Ureter (tissue), 1 donor: ENCODE data around the gene COPZ1. TPM values are rescaled to one million over a fixed set of nuclear protein-coding genes. Genes with fewer than 3 reads are reported as not detected.
"Not testable (repeated sequence)": the region's sequence is repeated elsewhere in the genome, so short reads cannot be mapped to it uniquely, and the experiment has no call there.

Experiments
- DNase-seq: peaks from one replicate; pipeline ENCODE4 v3.0.0-alpha.2; 2020; ENCODE audit warnings: low spot score
- total RNA-seq: library from RNA; stranded (reverse); gene quantifications from one replicate; pipeline ENCODE4 v1.2.4, GENCODE V29; 2023
- donor health status: DM: yes; HTN: yes; CAD: no.

COPZ1 gene, protein sequence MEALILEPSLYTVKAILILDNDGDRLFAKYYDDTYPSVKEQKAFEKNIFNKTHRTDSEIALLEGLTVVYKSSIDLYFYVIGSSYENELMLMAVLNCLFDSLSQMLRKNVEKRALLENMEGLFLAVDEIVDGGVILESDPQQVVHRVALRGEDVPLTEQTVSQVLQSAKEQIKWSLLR
- total RNA-seq: 116 TPM

DNA sequence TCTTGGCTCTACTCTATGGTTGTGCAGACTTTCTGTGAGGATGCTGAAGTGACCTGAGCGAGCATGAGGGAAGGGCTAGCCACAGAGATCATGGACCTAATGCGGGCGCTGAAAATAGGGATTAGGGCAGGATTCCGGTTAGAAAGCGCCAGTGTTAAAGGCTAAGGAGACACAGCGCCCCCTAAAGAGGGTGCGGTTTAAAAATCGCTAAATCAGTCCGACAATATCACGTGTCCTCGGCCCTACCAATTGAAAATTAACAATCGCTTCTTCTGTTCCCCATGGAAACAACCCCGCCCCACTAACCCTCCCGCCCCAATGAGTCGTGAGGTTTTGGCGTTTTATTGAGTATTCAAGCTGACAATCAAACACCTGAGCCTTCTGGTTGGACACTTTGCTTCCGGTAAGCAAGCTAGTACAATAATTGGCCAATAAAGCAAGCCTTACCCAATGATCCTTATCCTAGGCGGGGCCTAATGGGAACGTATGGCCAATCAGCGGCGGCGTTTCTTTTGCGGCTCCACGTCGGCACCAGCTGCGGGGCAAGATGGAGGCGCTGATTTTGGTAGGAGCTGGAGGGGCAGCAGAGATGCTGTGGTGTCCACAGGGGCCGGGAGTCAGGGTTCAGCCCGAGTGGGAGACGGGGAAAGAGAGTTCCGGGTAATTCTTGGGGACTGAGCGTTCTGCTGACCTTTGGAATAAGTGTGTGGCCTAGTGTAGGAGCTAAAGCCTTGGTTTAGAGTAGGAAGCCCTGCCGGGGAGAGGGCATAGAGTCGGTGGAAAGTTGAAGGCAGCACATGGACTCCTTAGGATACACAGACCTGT, at the start of gene COPZ1:
COPZ1 (plus strand) TSS at position 515 of the 825 bp plus-strand sequence; CDS start at position 548, 33 bp downstream.
- peak; percentile 97 for DNase-seq

DNA sequence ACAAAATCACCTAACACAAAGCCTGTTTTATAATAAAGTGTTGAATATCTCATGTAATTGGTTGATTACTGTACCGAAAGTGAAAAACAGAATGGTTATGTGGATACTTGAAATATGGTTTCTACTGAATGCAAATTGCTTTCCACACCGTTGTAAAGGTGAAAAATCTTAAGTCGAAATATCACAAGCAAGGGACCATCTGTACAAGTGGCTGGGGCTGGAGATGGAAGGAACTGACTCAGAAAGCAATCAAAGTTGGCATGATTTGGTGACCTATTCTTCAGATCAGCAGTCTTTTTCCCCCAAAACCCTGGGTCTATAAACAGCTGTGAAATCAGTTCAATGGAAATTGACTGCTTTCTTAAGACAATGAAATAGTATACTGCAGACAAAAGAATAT, 48.6 kb upstream of the COPZ1 start:
- no peak for DNase-seq

DNA sequence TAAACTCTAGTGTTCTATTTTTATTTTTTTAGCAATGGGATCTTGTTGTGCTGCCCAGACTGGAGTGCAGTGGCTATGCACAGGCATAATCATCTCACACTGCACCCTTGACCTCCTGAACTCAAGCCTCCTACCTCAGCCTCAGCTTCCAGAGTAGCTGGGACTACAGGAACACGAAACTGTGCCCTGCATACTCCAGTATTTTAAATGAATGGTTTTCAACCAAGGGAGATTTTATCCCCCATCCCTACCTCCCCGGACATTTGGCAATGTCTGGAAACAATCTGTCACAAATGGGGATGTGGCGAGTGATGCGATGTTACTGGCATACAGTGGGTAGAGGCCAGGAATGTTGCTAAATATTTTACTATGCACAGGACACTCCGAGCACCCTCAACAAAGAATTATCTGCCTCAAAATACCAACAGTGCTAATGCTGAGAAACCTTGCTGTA, 47.1 kb upstream of the COPZ1 start:
- no peak for DNase-seq

DNA sequence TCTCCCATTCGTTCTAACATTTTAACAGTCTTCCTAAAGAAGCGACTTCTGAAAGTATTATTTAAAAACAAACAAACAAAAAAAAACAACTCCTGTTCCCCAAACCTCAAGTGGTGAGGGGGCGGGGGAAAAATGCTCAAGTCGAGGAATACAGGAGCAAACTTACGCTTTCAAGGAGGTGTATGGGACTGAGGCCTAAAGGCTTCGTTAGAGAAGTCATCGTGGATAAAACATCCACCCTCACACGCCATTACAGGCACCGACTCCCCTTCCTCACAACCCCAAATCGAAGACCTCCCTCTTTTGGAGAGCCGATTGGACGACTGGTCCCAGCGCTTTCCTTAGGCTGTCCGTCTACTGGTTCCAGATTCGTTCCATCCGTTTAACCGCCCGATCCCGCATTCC, 45.7 kb upstream of the COPZ1 start:
- no peak for DNase-seq

DNA sequence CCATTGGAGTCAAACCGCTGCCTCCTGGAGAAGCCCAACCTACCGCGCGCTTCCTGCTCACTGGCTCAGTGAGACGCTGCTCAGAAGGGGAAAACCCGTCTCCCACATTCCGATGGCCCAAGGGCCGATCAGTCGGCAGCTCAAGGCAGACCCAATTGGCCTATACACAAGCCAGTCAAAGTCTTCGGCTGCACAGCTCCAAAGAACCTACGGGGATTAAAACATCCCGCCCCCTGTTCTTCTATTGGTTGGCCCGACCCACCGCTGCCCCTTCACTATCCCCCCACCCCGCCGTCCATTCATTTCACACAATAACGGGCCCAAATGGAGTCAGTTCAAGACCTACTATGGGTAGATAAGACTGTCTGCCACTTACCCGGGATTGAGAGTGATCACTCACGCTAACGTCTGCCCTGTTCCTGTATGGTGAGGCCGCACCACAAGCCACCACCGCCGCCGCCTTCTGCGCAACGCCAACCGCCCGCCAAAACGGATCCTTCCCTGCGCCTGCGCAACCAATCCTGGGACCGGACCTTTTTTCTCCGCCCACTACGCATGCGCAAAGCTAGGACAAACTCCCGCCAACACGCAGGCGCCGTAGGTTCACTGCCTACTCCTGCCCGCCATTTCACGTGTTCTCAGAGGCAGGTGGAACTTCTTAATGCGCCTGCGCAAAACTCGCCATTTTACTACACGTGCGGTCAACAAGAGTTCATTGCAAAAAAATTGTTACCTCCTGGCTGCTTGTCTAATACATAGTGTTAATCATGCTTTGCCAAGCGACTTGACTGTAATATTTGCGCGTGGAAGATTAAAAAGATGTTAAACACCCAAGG, 45.1 kb upstream of the COPZ1 start, which contains the start of gene CBX5:
CBX5 (minus strand) TSS at position 491 of the 836 bp plus-strand sequence. CDS start 22,472 bp downstream, outside the sequence.
- peak; percentile 100 for DNase-seq

DNA sequence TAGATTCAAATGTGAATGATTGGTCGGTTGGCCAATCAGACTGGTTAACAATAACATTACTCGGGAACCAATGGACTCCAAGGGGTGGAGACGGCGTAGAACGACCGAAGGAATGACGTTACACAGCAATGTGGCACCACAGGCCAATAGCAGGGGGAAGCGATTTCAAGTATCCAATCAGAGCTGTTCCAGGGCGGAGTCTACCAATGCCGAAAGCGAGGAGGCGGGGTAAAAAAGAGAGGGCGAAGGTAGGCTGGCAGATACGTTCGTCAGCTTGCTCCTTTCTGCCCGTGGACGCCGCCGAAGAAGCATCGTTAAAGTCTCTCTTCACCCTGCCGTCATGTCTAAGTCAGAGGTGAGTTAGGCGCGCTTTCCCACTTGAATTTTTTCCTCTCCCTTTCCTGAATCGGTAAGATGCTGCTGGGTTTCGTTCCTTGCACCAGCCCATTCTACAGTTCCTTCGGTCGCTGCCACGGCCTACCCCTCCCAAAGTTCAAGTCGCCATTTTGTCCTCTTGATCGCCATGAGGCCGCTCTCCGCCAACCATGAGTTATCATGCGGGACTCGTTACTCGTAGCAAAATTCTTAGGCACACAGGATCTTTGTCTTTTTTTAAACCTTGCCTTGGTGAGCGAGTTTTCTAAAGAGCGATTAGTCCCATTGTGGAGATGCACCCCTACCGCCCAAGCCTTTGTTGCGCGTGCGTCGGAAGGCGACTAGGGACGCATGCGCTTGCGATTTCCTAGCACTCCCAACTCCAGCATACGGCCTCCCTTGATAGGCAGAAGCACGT, 44.3 kb upstream of the COPZ1 start, which contains the start of gene HNRNPA1:
HNRNPA1 (plus strand) TSS at position 259 of the 793 bp plus-strand sequence; CDS start at position 341, 82 bp downstream.
- DNase-seq: peak; percentile 99

DNA sequence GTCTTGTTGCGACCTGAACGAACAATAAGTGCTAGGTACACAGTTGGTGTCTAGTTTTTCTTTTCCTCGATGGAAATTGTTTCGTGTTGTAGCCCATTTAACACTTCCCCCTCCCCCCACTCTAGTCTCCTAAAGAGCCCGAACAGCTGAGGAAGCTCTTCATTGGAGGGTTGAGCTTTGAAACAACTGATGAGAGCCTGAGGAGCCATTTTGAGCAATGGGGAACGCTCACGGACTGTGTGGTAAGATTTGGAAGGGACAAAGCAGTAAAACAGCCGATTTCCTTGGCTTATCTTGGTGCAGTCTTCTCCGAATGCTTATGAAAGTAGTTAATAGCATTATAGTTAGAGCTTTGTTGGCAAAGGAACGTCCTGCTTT, 43.7 kb upstream of the COPZ1 start:
- not testable (repeated sequence) for DNase-seq

DNA sequence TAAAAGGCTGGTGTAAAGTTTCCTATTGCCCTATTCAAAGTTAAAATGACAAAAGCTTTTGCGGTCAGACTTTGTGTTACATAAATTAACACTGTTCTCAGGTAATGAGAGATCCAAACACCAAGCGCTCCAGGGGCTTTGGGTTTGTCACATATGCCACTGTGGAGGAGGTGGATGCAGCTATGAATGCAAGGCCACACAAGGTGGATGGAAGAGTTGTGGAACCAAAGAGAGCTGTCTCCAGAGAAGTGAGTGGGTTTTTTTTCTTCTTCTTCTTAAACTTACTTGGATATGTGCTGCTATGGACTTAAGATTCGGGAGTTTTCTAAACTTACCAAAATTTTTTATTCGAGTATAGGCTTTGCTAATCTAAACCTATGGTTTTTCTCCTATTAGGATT, 43.2 kb upstream of the COPZ1 start:
- not testable (repeated sequence) for DNase-seq

DNA sequence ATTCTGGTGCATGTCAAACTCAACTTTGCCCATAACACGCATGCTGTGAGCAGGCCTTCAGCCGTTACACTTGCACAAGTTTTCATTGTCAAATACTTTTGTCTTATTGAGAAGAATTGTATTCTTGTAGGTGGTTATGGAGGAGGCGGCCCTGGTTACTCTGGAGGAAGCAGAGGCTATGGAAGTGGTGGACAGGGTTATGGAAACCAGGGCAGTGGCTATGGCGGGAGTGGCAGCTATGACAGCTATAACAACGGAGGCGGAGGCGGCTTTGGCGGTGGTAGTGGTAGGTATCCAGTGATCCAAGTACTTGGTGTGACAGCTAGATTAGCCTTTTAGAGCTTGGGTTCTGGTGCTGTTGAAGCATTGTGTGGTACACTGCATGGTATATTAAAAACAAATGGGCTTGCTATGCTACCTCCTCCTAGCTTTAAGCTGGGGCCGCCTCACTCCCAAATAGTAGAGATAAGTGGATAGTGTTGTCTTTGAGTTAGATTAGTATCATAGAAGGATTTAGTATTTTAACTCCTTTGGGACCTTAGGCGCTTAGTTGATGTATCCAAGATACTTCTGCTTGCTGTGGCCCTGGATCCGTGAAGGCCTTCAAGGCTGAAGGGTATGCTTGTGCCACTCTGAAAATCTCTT, 41.9 kb upstream of the COPZ1 start:
- DNase-seq: no peak

DNA sequence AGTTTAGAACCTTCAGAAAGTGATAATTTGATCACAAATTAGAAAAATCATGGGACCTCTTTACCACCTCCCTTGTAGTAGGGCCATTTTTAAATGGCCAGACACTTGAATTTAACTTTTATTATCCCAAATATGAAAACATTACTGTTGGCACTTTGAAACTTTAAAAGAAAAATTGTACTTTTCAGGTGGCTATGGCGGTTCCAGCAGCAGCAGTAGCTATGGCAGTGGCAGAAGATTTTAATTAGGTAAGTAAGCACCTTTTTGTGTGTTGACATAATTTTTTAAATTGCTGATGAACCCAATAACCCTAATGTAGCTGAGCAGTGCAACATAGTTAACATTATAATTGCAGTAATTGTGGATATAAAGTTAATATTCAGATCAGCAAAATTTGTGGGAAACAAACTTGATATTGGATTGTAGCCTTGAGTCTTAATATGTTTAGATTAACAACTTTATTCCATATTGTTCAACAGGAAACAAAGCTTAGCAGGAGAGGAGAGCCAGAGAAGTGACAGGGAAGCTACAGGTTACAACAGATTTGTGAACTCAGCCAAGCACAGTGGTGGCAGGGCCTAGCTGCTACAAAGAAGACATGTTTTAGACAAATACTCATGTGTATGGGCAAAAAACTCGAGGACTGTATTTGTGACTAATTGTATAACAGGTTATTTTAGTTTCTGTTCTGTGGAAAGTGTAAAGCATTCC, 40.7 kb upstream of the COPZ1 start:
- DNase-seq: not testable (repeated sequence)

DNA sequence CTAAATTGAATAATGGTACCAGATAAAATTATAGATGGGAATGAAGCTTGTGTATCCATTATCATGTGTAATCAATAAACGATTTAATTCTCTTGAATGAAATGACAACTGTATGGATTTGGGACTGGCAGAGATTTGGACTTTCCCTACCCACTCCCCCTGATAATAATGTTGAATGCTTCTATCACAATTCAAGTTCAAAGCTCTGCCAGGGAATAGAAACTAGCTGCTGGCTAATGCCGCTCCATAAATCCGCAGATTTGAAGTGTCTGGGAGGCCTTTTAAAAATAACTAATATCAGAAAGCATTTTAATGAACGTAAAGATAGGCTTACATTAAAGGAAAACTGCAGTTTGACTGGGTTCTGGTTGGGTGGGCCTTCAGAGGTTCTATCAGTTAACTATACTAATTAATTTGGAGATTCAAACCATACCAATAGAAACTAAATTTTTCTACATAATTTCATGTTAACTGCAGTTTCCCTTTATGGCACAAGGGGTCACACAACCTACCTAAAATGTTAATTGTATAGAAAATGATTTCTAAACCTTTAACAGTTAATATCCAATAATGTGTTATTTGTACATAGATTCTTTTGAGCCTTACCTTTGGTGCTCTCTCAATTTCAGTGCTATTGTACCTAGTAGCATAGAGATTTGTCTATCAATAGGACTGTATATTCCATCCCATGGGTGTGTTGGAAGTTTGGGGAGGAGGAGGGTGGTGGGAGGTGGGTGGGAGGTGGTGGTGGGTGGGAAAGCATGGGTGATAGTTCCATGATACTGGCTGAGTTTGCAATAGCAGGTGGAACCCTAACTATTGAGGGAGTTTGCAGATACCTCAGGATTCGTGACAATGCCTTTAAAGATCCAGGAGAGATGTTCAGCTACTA, 39.5 kb upstream of the COPZ1 start:
- DNase-seq: no peak

DNA sequence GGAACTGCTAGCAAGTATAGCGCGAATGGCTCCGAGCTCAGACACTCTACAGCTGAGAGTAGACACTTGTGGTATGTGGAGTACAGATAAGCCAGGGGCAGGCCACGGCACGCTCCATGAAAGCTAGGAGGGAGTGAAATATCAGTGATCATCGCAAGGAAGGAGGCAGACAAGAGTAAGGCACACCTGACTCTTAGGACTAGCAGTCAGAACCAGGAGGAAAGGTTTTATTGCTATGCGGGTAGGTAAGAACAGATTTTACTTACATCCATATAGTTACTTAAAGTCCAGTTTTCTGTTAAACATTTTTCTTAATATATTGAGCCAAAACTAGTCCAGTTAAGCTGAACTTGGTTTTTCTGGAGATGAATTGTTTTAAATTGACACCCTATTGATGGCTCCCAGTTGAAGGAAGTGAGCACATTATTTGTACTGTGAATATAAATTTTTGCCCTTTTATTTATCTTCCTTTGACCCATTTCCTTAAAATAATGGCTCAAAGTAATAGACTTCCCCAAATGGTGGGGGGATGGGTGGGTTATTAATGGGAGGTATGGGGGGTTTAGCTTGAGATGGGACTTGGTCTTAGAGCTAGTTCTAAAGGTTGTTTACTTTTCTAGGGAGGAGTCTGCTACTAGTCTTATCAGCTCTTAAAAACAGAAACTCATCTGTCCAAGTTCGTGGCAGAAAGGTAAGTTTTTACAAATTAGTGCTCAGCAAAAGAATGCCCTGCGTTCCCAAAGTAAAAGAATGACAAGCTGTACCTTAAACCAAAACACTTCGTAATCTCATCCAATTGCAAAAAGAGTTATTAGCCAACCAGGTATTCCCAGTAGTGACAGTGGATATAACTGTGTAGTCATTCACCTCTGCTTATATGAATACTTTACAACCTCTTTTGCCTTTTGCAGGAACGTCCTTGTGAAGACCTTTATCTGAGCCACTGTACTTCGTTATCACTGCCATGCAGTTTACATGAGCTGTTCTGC, 38.6 kb upstream of the COPZ1 start:
- DNase-seq: no peak

DNA sequence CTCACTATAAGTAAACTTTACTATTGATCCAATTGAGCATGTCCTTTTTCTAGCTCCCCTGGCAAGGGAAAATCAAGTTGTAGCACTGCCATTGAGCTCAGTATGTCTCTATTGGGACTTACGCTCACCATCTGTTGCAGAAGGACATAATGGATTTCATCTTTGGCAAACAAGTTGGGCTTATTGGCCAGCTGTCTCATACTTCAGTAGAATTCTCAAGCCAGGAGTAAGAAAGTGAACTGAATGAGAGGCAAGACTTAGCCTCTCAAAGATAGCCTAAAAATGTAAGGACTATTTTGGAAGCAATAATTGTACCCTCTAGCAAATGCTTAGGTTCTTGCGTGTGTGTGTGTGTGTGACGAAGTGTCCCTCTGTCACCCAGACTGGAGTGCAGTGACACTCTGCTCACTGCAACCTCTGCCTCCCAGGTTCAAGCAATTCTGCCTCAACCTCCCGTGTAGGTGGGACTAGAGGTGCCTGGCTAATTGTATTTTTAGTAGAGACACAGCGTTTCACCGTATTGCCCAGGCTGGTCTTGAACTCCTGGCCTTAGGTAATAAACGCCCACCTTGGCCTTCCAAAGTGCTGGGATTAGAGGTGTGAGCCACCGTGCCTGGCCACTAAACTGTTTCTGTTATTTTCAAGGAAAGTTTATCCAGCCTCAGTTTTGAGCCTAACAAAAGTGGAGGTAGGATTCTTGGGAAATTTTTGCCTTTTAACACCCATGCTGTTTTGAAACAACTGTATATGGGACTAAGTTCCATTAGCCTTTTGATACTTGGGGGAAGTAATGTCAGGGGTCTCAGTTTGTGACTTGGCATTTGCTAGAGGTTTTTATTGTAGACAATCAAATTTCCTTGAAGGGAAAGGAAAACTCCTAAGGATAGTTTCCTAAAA, 37.4 kb upstream of the COPZ1 start:
- no peak for DNase-seq

DNA sequence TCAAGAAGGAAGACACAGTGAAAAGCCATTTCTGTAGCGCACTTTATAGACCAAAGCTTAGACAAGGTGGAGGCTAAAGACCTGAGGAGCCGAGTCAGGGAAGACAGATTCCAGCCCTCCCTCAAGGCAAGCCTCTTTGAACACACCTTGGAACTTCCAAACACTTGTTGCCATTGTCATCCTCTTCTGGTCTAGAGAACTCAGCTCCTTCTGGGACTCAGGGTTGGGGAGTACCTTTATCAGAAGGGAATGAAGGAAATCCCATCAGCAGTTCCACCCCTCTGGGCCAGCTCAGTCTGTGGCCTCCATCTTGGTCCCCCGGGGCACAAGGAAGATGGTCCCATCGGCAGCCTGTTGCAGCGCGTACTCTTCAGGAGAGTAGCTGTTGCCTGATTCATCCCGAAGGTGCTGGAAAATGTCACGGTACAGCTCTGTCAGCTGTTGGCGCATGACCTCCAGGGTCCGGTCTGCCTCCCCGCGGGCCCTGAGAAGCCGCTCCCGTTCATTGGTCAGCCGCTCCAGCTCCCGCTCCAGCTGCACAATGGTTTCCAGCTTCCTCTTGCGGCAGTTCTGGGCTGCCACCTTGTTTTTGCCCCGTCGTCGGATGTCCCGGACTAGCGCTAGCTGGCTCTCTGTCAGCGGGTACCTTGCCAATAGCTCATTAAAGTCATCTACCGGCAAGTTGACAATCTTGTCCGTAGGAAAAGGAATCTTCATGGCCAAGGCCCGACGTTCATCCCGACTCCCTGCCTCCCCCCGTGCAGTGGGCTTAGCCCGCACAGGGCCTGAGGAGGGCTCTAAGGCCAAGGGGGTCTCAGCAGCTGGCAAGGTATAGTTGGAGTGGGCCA, 32.6 kb upstream of the COPZ1 start:
- DNase-seq: no peak

DNA sequence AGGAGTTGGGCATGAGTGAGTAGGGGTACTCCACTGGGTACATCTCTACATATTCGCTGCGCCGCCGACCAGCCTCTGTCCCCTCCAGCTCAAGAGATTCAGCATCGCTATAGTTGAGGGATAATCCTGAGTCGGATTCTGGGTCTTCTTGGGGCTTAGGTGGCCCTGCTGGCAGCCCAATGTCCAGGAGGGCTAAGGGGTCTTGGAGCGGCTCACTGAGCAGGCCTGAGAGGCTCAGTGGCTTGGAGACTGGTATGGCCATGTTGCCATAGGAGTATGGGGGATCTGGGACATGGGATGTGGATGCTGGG, 32.0 kb upstream of the COPZ1 start:
- no peak for DNase-seq
